K562 (cell line): ENCODE data around the gene ARNT2.
"Not testable (repeated sequence)": the region's sequence is repeated elsewhere in the genome, so short reads cannot be mapped to it uniquely, and the experiment has no call there.

Source experiments
- CHD2 ChIP-seq: IDR thresholded peaks from 2 replicates; pipeline ENCODE4 v1.6.1; 2011; ENCODE audit warnings: low read depth, low read length
- CTCF ChIP-seq, 3 experiments: IDR thresholded peaks in 2 of 3; conservative IDR thresholded peaks in 1 of 3; 2 replicates each; pipeline ENCODE4 v1.5.1; 2011 to 2012; ENCODE audit warnings: low read length in 3 of 3, mild to moderate bottlenecking in 3 of 3, control low read depth in 2 of 3, improper control_type of control experiment in 1 of 3, inconsistent platforms in 1 of 3, low read depth in 1 of 3, mixed read lengths in 1 of 3, moderate library complexity in 1 of 3; ENCODE audit not compliant: insufficient read depth in 2 of 3
- EZH2 ChIP-seq: IDR thresholded peaks from 2 replicates; pipeline ENCODE4 v1.6.1; 2012; ENCODE audit warnings: low read depth, mild to moderate bottlenecking, inconsistent platforms, low read length, borderline replicate concordance
- NCOA2 ChIP-seq, 2 experiments: fragments of 450-650 bp; IDR thresholded peaks; 2 replicates each; pipeline ENCODE4 v1.6.1; 2018; ENCODE audit warnings: mild to moderate bottlenecking in 2 of 2, moderate library complexity in 1 of 2; ENCODE audit not compliant: partially characterized antibody in 2 of 2
- POLR2AphosphoS5 ChIP-seq: IDR thresholded peaks from 2 replicates; pipeline ENCODE4 v1.6.1; 2011; ENCODE audit warnings: mild to moderate bottlenecking, low read depth, low read length, moderate library complexity; ENCODE audit not compliant: control insufficient read depth, insufficient read depth
- ZBTB40 ChIP-seq, 2 experiments: fragments of 450-650 bp in 1 of 2; sonication (generic) in 1 of 2; formaldehyde crosslinking in 1 of 2; IDR thresholded peaks; 2 replicates each; pipeline versions ENCODE4 v1.7.1 to v1.9.0; 2016 to 2022; ENCODE audit warnings: inconsistent platforms in 1 of 2, mild to moderate bottlenecking in 1 of 2, missing genetic modification reagents in 1 of 2
- ZNF239 ChIP-seq: fragments of 250-450 bp; sonication (Bioruptor Pico); IDR thresholded peaks from 2 replicates; pipeline ENCODE4 v1.4.0; 2020; ENCODE audit warnings: mild to moderate bottlenecking
- ZNF507 ChIP-seq: conservative IDR thresholded peaks from 2 replicates; pipeline ENCODE4 v1.6.1; 2017; ENCODE audit warnings: missing genetic modification characterization, missing compliant biosample characterization
- TF ChIP-seq, protein P1 (sequence below): fragments of 250-450 bp; sonication (Bioruptor Pico); IDR thresholded peaks from 2 replicates; pipeline ENCODE4 v1.8.0; 2022; ENCODE audit warnings: moderate library complexity, mild to moderate bottlenecking, inconsistent platforms
- TF ChIP-seq, protein P2 (sequence below): fragments of 450-650 bp; IDR thresholded peaks from 2 replicates; pipeline ENCODE4 v1.6.1; 2018; ENCODE audit not compliant: partially characterized antibody
- TF ChIP-seq, protein P3 (sequence below): sonication (generic); formaldehyde crosslinking; IDR thresholded peaks from 2 replicates; pipeline ENCODE4 v1.9.0; 2022; ENCODE audit warnings: mild to moderate bottlenecking, missing genetic modification reagents
- TF ChIP-seq, protein P4 (sequence below): sonication (generic); formaldehyde crosslinking; IDR thresholded peaks from 2 replicates; pipeline ENCODE4 v1.8.0; 2022; ENCODE audit warnings: missing genetic modification reagents, mild to moderate bottlenecking, moderate library complexity, borderline replicate concordance

GRCh38 chr15:80647424-80647823 is 243.2 kb downstream of the ARNT2 start:
- TF ChIP-seq, protein P1, sequence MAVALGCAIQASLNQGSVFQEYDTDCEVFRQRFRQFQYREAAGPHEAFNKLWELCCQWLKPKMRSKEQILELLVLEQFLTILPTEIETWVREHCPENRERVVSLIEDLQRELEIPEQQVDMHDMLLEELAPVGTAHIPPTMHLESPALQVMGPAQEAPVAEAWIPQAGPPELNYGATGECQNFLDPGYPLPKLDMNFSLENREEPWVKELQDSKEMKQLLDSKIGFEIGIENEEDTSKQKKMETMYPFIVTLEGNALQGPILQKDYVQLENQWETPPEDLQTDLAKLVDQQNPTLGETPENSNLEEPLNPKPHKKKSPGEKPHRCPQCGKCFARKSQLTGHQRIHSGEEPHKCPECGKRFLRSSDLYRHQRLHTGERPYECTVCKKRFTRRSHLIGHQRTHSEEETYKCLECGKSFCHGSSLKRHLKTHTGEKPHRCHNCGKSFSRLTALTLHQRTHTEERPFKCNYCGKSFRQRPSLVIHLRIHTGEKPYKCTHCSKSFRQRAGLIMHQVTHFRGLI (CRISPR knock-in tag) = not testable (repeated sequence)
- not testable (repeated sequence) for TF ChIP-seq ZBTB40 (IDR thresholded peaks at IDR 0.05); ZBTB40 (CRISPR knock-in tag; IDR thresholded peaks at IDR 0.05); ZNF239; POLR2AphosphoS5; CTCF (IDR thresholded peaks at IDR 0.05 in 2 of 3, conservative IDR thresholded peaks at IDR 0.05 in 1 of 3; ENCODE audit: insufficient read depth in 2 of 3, low read depth in 1 of 3, low read length in 3 of 3); NCOA2 (IDR thresholded peaks at IDR 0.05; ENCODE audit: partially characterized antibody in 2 of 2); ZNF507; CHD2; EZH2
- TF ChIP-seq, protein P2, sequence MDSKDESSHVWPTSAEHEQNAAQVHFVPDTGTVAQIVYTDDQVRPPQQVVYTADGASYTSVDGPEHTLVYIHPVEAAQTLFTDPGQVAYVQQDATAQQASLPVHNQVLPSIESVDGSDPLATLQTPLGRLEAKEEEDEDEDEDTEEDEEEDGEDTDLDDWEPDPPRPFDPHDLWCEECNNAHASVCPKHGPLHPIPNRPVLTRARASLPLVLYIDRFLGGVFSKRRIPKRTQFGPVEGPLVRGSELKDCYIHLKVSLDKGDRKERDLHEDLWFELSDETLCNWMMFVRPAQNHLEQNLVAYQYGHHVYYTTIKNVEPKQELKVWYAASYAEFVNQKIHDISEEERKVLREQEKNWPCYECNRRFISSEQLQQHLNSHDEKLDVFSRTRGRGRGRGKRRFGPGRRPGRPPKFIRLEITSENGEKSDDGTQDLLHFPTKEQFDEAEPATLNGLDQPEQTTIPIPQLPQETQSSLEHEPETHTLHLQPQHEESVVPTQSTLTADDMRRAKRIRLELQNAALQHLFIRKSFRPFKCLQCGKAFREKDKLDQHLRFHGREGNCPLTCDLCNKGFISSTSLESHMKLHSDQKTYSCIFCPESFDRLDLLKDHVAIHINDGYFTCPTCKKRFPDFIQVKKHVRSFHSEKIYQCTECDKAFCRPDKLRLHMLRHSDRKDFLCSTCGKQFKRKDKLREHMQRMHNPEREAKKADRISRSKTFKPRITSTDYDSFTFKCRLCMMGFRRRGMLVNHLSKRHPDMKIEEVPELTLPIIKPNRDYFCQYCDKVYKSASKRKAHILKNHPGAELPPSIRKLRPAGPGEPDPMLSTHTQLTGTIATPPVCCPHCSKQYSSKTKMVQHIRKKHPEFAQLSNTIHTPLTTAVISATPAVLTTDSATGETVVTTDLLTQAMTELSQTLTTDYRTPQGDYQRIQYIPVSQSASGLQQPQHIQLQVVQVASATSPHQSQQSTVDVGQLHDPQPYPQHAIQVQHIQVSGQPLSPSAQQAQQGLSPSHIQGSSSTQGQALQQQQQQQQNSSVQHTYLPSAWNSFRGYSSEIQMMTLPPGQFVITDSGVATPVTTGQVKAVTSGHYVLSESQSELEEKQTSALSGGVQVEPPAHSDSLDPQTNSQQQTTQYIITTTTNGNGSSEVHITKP = not testable (repeated sequence)
- TF ChIP-seq, protein P3, sequence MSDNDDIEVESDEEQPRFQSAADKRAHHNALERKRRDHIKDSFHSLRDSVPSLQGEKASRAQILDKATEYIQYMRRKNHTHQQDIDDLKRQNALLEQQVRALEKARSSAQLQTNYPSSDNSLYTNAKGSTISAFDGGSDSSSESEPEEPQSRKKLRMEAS = not testable (repeated sequence)
- TF ChIP-seq, protein P4, sequence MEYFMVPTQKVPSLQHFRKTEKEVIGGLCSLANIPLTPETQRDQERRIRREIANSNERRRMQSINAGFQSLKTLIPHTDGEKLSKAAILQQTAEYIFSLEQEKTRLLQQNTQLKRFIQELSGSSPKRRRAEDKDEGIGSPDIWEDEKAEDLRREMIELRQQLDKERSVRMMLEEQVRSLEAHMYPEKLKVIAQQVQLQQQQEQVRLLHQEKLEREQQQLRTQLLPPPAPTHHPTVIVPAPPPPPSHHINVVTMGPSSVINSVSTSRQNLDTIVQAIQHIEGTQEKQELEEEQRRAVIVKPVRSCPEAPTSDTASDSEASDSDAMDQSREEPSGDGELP (CRISPR knock-in tag) = not testable (repeated sequence)
